Breast epithelium (tissue), 3 donors: ENCODE measurements around the gene ERC1.

ENCODE experiments used
- POLR2A ChIP-seq: fragments of 450-650 bp; IDR thresholded peaks from one replicate; pipeline ENCODE4 v1.6.1; 2016; ENCODE audit warnings: antibody characterized with exemption, mild to moderate bottlenecking, moderate library complexity
- POLR2AphosphoS5 ChIP-seq, 3 donors: sonication (generic); formaldehyde crosslinking; IDR thresholded peaks; one replicate each; pipeline ENCODE4 v1.6.1; 2017; ENCODE audit warnings: antibody characterized with exemption in 3 of 3

DNA sequence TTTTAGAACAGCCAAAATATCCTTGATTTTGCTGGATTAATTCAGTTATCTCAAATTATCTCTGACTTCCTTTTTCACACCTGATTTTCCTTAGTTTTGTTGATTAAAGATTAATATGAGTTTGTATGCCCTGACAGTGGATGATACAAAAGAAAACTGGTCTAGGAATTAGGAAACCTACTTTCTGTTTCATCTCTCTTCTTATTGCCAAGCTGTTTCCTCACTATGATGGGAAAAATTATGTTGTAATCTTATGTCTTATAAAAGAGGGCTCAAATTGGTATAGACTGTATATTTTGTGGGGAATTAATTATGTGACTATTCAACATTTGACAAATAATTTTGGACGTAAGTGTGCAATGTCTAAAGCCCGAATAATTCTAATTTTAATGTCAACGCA, 331.8 kb downstream of the ERC1 start:
- TF ChIP-seq POLR2A (no peak), POLR2AphosphoS5 (IDR thresholded peaks at IDR 0.05) (no peak)
